IMR-90 (cell line): ENCODE data around the gene HTR3A. TPM values are rescaled to one million over a fixed set of nuclear protein-coding genes. Genes with fewer than 3 reads are reported as not detected.

Source experiments
- ATAC-seq: fragments of 200-7000 bp; cut with Tn5 transposase; 2 replicates; pipeline ENCODE4 v1.9.1; 2020; ENCODE audit warnings: low read depth, mild to moderate bottlenecking, moderate library complexity
- BruUV-seq: library from RNA; stranded (reverse); fragments of 400-500 nt; replicated peaks from 2 replicates; lab custom pipeline; 2021; lab: Mats Ljungman, UMichigan
- CTCF ChIA-PET: fragments of 300-600 bp; formaldehyde crosslinking; extraction: SDS; loops from one replicate; lab custom pipeline; 2021; ENCODE audit warnings: antibody characterized with exemption; lab: Yijun Ruan, JAX
- POLR2A ChIA-PET: fragments of 300-600 bp; sonication (Branson Sonifier 250); formaldehyde crosslinking; loops from one replicate; lab custom pipeline; 2022; ENCODE audit warnings: antibody characterized with exemption; ENCODE audit not compliant: unreplicated experiment; lab: Charles Lee
- DNase-seq: peaks from one replicate; pipeline ENCODE4 v3.0.0; 2013
- H2AFZ ChIP-seq: replicated peaks from 2 replicates; pipeline ENCODE3; 2013; ENCODE audit warnings: low read length, mild to moderate bottlenecking; ENCODE audit not compliant: poor library complexity
- H2AK5ac ChIP-seq: 2 replicates; pipeline ENCODE4 v1.6.1; 2013; ENCODE audit warnings: low read depth, low read length, inconsistent platforms
- H2AK9ac ChIP-seq: replicated peaks from 2 replicates; pipeline ENCODE3; 2013; ENCODE audit warnings: mild to moderate bottlenecking, low read depth, low read length, moderate library complexity; ENCODE audit not compliant: poor library complexity
- H2BK120ac ChIP-seq: 2 replicates; pipeline ENCODE4 v1.6.1; 2013; ENCODE audit warnings: low read depth, low read length, inconsistent platforms
- H2BK15ac ChIP-seq: 3 replicates; pipeline ENCODE4 v1.6.1; 2013; ENCODE audit warnings: low read depth, low read length, inconsistent platforms
- H2BK20ac ChIP-seq: 2 replicates; pipeline ENCODE4 v1.6.1; 2013; ENCODE audit warnings: low read depth, mild to moderate bottlenecking, inconsistent platforms, low read length, moderate library complexity
- H2BK5ac ChIP-seq: 2 replicates; pipeline ENCODE4 v1.6.1; 2013; ENCODE audit warnings: mild to moderate bottlenecking, low read depth, low read length, inconsistent platforms; ENCODE audit not compliant: poor library complexity, severe bottlenecking
- H3K14ac ChIP-seq: replicated peaks from 2 replicates; pipeline ENCODE4 v1.6.1; 2013; ENCODE audit warnings: low read depth, low read length, inconsistent platforms
- H3K18ac ChIP-seq: 2 replicates; pipeline ENCODE4 v1.6.1; 2013; ENCODE audit warnings: low read depth, low read length, control low read depth
- H3K23ac ChIP-seq: 2 replicates; pipeline ENCODE4 v1.6.1; 2013; ENCODE audit warnings: low read depth, low read length, inconsistent platforms
- H3K27ac ChIP-seq: 2 replicates; pipeline ENCODE4 v1.5.1; 2013; ENCODE audit warnings: mild to moderate bottlenecking, control low read depth, low read length; ENCODE audit not compliant: insufficient read depth
- H3K27me3 ChIP-seq: 2 replicates; pipeline ENCODE4 v1.6.1; 2013; ENCODE audit warnings: low read length; ENCODE audit not compliant: control insufficient read depth, insufficient read depth
- H3K36me3 ChIP-seq: 2 replicates; pipeline ENCODE4 v1.6.1; 2013; ENCODE audit warnings: low read length, mixed read lengths; ENCODE audit not compliant: control insufficient read depth, insufficient read depth
- H3K4ac ChIP-seq: 2 replicates; pipeline ENCODE4 v1.6.1; 2013; ENCODE audit warnings: low read depth, low read length, inconsistent platforms
- H3K4me1 ChIP-seq: 2 replicates; pipeline ENCODE4 v1.6.1; 2013; ENCODE audit warnings: low read length, mixed read lengths; ENCODE audit not compliant: control insufficient read depth, insufficient read depth
- H3K4me2 ChIP-seq: 2 replicates; pipeline ENCODE4 v1.6.1; 2013; ENCODE audit warnings: low read depth, mild to moderate bottlenecking, control low read depth, low read length, moderate library complexity
- H3K4me3 ChIP-seq: 2 replicates; pipeline ENCODE4 v1.5.1; 2013; ENCODE audit warnings: low read depth, mild to moderate bottlenecking, control low read depth, low read length, moderate library complexity; ENCODE audit not compliant: insufficient read depth
- H3K56ac ChIP-seq: 2 replicates; pipeline ENCODE4 v1.6.1; 2013; ENCODE audit warnings: low read length, inconsistent platforms; ENCODE audit not compliant: insufficient read depth; ENCODE audit errors: extremely low read depth
- H3K79me1 ChIP-seq, 2 experiments: 2 replicates each; pipeline ENCODE4 v1.6.1; 2013; ENCODE audit warnings: low read length in 2 of 2, inconsistent platforms in 1 of 2, low read depth in 1 of 2
- H3K9ac ChIP-seq: 2 replicates; pipeline ENCODE4 v1.6.1; 2013; ENCODE audit warnings: low read depth, low read length, control low read depth
- H3K9me1 ChIP-seq: 2 replicates; pipeline ENCODE4 v1.6.1; 2013; ENCODE audit warnings: low read length, inconsistent platforms; ENCODE audit not compliant: insufficient read depth
- H3K9me3 ChIP-seq: 2 replicates; pipeline ENCODE4 v1.6.1; 2013; ENCODE audit warnings: low read length; ENCODE audit not compliant: control insufficient read depth, insufficient read depth
- H4K20me1 ChIP-seq: 2 replicates; pipeline ENCODE4 v1.6.1; 2013; ENCODE audit warnings: low read length, inconsistent platforms; ENCODE audit not compliant: insufficient read depth
- H4K5ac ChIP-seq: 2 replicates; pipeline ENCODE4 v1.6.1; 2013; ENCODE audit warnings: mild to moderate bottlenecking, low read depth, low read length, control low read depth
- H4K8ac ChIP-seq, 2 experiments: 2 replicates each; pipeline ENCODE4 v1.6.1; 2013; ENCODE audit warnings: low read depth in 2 of 2, low read length in 2 of 2, control low read depth in 1 of 2, inconsistent platforms in 1 of 2
- H4K91ac ChIP-seq: 2 replicates; pipeline ENCODE4 v1.6.1; 2013; ENCODE audit warnings: low read depth, low read length, inconsistent platforms; ENCODE audit not compliant: insufficient read depth
- CTCF ChIP-seq: conservative IDR thresholded peaks from 2 replicates; pipeline ENCODE4 v1.5.1; 2012; ENCODE audit warnings: mild to moderate bottlenecking, low read depth, low read length, improper control_type of control experiment
- ELK1 ChIP-seq: fragments of 150-350 bp; IDR thresholded peaks from 2 replicates; pipeline ENCODE4 v1.6.1; 2016; ENCODE audit warnings: low read depth, mild to moderate bottlenecking, low read length, moderate library complexity, borderline replicate concordance
- MXI1 ChIP-seq: IDR thresholded peaks from 2 replicates; pipeline ENCODE4 v1.6.1; 2012; ENCODE audit warnings: low read depth, mild to moderate bottlenecking, low read length, moderate library complexity, borderline replicate concordance
- POLR2A ChIP-seq: IDR thresholded peaks from 2 replicates; pipeline ENCODE4 v1.6.1; 2012; ENCODE audit warnings: mild to moderate bottlenecking, low read depth, low read length
- SMC3 ChIP-seq: fragments of 150-350 bp; IDR thresholded peaks from 2 replicates; pipeline ENCODE4 v1.6.1; 2016; ENCODE audit warnings: low read depth, mild to moderate bottlenecking, antibody characterized with exemption, low read length, moderate library complexity
- USF2 ChIP-seq: fragments of 150-350 bp; IDR thresholded peaks from 2 replicates; pipeline ENCODE4 v1.6.1; 2017; ENCODE audit warnings: mild to moderate bottlenecking, antibody characterized with exemption, low read length, low read depth
- WGBS, 2 experiments: methylation state at CpG; one replicate each; pipeline versions ENCODE4 v1.1.5 to v1.1.7; 2013; ENCODE audit warnings: missing lambda C conversion rate in 2 of 2; ENCODE audit not compliant: insufficient read length in 1 of 2; ENCODE audit errors: extremely low coverage in 2 of 2; 5-methylcytosine and 5-hydroxymethylcytosine counted together
- dilution Hi-C: fragments of 300-500 bp; cut with HindIII; formaldehyde crosslinking; loops from one replicate; pipeline ENCODE4 v1.14.3; 2018; ENCODE audit warnings: low sequenced_read_pairs; ENCODE audit not compliant: unreplicated experiment
- in situ Hi-C: fragments of 300-500 bp; cut with MboI; formaldehyde crosslinking; loops from 3 replicates; pipeline ENCODE4 v1.14.3; 2019; ENCODE audit warnings: low sequenced_read_pairs, inconsistent platforms, mixed read lengths
- intact Hi-C: fragments of 100-400 bp; cut with micrococcal nuclease; formaldehyde crosslinking; loops from 2 replicates; pipeline ENCODE4 v1.10.0; 2022
- polyA plus RNA-seq, 3 experiments: library from polyadenylated mRNA; depleted of rRNA; stranded (reverse); fragments of >200 nt; gene quantifications; 2 replicates each; pipeline ENCODE4 v1.2.3, GENCODE V29; 2012; ENCODE audit warnings: low replicate concordance in 1 of 3
- total RNA-seq: library from RNA; depleted of rRNA; stranded (reverse); fragments of >200 nt; gene quantifications from 2 replicates; pipeline ENCODE4 v1.2.3, GENCODE V29; 2012

The HTR3A gene
- total and polyA plus RNA-seq, 2 of the 4 experiments (the other 2 are of a cell fraction), result not detected

GRCh38 chr11:114016986-114017385 is 42.1 kb downstream of the HTR3A start:
- Histone ChIP-seq H3K23ac (no peak overlapping the region), H3K9ac (no peak overlapping the region), H4K20me1 (no peaks in the 10 kb centered on the region), H2AK5ac (no peak overlapping the region), H2BK5ac (no peak overlapping the region), H3K27me3 (no peaks in the 10 kb centered on the region), H3K4me2 (no peak overlapping the region), H2AFZ (no peak overlapping the region), H4K5ac (no peak overlapping the region), H2BK20ac (no peak overlapping the region), H3K36me3 (no peaks in the 10 kb centered on the region), H3K79me1 (no peaks in the 10 kb centered on the region), H3K4me3 (no peak overlapping the region), H4K91ac (no peak overlapping the region), H2AK9ac (no peak overlapping the region), H3K9me3 (no peaks in the 10 kb centered on the region), H3K56ac (no peak overlapping the region), H3K18ac (no peak overlapping the region), H3K27ac (no peak overlapping the region), H3K9me1 (no peaks in the 10 kb centered on the region), H4K8ac (no peak overlapping the region), H3K14ac (no peak overlapping the region), H3K4ac (no peak overlapping the region), H2BK15ac (no peak overlapping the region), H3K4me1 (no peaks in the 10 kb centered on the region), H2BK120ac (no peak overlapping the region)
- ChIA-PET POLR2A (no interaction called here), CTCF (no interaction called here)
- intact Hi-C loops, result no loop called here
- DNase-seq (no peak), ATAC-seq (no peak)
- in situ Hi-C loops, result loop anchor here (25.0 kb wide), 1 partner anchor 570 kb away; the partner anchor contains the start of gene NXPE4
- WGBS, 2 experiments, result no CpG with 5 or more reads among the region's 2 CpGs
- no TSS peak for BruUV-seq
- dilution Hi-C loops, result no loop called here
- TF ChIP-seq CTCF (no peak), ELK1 (no peak), SMC3 (no peak), MXI1 (no peak), POLR2A (no peak), USF2 (no peak)
